Activated gamma-delta T cell (primary cell): Measurements from ENCODE around the gene NTRK3.
"Not testable (repeated sequence)": the region's sequence is repeated elsewhere in the genome, so short reads cannot be mapped to it uniquely, and the experiment has no call there.

Experiments used
- DNase-seq: peaks from one replicate; lab custom pipeline; 2025; lab: John Stamatoyannopoulos, UW

NTRK3 gene

GRCh38 chr15:87877114-87877810 lies 379.3 kb downstream of the NTRK3 start:
- DNase-seq: no peak

DNA sequence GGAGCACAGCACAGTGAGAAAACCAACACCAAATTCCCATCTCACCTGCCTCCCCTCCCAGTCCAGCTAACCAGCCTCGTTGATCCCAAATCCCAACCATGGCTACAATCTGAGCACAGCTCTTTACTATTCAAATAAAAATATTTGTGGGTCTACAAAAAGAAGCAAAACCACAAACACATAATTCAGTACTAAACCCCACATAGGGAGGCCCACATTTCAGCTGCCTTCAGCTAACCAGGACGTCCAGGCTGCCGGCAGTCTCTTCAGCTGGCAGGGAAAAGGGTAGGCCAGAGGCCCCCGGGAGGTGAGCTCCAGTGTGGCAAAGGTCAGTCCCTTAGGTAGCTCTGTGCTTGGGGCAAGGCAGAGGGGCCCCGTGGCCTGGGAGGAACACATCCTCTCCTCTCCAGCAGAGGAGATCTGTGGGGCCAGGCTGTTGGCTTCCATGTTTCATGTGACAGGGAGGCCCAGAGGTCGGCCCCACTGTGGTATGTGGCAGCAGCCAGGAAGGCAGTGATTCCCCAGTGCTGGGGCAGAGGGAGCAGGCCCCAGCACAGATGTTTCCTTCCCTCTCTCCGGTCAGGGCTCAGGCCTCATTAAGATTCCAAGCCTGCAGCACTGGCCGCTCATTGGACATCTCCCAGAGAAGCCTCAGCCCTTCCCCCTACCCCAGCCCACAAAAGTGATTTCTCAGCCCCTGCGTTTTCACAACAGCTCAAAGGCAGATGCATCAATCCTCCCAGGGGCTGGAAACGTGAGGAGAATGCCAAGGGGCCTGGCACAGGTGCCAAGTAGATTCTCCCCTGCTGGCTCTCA lies 381.4 kb downstream of the NTRK3 start:
- no peak for DNase-seq

GRCh38 chr15:87873516-87873915 lies 383.0 kb downstream of the NTRK3 start:
- no peak for DNase-seq

- no peak for DNase-seq
Measured at GRCh38 chr15:87871731-87872320, 384.7 kb downstream of the NTRK3 start.

DNA sequence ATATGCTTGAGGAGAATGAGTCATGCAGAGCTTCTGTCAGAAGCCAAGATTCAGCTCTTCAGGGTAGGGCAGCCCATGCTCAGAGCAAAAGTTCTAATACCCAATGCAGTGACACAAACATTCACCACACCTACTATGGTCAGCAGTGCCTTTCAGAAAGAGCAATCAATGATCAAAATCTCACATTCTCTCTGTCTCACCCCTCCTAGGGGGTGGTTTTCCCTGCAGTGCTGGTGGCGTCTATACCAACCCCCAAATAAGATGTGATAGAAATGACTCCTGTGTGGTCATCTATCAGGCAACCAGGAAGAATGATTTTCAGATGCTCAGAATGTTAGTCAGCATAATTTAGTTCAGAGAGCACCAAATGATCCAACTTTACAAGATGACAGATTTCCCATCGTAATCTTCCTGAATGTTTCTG lies 385.3 kb downstream of the NTRK3 start:
- no peak for DNase-seq

GRCh38 chr15:87866961-87867360 lies 389.6 kb downstream of the NTRK3 start:
- no peak for DNase-seq

- no peak for DNase-seq
Measured at GRCh38 chr15:87863152-87863551, 393.4 kb downstream of the NTRK3 start.

DNA sequence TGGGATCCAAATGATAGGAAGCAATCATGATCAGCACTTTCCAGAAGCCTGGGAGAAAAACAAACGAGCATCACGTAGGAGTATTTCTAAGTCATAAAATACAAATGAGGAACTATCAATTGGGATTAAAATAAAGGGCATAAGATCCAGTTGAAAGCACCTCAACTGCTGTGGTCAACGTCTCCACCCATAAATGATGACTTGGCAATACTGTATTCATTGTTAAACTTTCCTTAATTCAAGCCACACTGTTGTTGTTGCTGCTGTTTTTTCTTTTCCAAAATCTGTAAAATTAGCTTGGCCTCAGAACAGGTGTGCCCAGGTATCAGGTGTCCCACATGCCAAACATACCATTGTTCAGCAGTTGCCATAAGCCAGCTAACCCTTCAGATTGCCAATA lies 395.8 kb downstream of the NTRK3 start:
- no peak for DNase-seq

GRCh38 chr15:87858651-87859050 lies 397.9 kb downstream of the NTRK3 start:
- no peak for DNase-seq

DNA sequence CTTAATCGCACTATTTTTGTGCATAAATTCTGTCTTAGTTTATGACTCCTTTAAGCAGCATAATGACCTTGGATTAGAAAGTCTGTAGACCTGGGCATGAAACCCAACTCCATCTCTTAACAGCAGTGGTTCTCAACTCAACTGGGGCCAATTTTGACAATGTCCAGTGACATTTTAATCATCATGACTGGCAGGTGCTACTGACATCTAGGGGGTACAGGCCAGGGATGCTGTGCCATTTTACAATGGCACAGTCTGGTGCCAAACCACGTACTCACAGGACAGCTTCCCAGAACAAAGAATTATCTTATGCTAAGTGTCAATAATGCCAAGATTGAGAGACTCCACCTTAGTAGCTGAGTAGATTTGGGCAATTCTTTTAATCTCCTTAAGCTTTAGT lies 405.0 kb downstream of the NTRK3 start:
- no peak for DNase-seq

- no peak for DNase-seq
Measured at GRCh38 chr15:87850916-87851315, 405.6 kb downstream of the NTRK3 start.

DNA sequence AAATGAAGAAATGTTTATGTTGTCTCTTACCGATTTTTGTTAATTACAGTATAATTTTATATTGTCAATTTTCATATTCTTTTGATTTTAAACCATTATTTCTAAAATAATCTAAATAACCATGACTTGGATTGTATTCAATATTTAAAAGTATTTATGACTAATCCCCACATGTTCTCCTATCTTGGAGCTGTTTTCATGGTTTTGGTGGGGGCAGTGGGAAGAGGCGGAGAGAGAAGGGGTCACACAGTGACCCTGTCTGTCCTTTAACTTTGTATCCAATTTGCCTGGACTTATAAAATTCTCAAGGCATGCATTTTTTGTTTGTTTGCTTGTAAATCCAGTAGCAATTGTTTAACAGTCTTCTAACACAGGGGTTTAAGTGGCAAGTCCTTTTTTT lies 407.4 kb downstream of the NTRK3 start:
- DNase-seq: no peak

GRCh38 chr15:87848012-87848411 lies 408.5 kb downstream of the NTRK3 start:
- DNase-seq: no peak

DNA sequence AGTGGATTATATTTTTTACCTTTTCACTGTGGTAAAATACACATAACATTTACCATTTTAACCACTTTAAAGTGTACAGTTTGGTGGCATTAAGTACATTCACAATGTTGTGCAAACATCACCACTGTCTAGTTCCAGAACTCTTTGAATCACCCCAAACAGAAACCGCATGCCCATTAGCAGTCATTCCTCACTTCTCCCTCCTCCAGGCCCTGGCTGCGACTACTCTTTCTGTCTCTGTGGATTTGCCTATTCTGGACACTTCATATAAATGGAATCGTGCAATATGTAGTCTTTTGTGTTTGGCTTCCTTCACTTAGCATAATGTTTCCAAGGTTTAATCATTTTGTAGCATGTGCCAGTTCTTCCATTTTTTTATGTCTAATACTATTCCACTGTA lies 409.8 kb downstream of the NTRK3 start:
- DNase-seq: no peak

DNA sequence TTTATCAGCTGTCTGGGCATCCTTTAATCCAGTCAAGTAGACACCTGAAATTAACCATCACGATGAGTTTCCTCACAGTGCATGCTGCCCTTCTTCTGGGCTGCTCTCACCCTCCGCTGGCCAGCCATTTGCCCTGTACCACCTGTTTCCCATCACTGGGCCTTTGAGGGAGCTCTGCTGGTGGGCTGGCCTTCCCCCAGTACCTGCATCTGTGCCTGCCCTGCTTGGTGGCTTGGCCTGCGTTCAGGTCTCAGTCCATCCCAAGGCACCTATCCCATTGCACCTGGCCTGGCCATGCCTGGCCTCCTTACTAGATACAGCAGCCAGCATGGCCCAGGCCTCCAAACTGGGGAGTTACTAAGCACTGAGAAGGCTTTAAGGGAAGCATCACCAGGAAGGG lies 413.2 kb downstream of the NTRK3 start:
- no peak for DNase-seq

- no peak for DNase-seq
Measured at GRCh38 chr15:87841426-87841998, 415.0 kb downstream of the NTRK3 start.

DNA sequence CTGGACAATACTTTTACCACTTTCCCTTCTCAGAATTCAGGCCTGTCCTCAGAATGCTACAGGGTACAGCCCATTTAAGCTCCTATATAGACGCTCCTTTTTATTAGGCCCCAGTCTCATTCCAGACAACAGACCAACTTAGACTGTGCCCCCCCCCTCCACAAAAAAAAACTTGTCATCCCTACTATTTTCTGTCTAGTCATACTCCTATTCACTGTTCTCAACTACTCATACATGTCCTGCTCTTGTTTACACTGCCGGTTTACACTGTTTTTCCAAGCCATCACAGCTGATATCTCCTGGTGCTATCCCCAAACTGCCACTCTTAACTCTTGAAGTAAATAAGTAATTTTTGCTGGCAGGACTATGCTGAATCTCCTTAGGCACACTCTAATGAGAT lies 420.7 kb downstream of the NTRK3 start:
- not testable (repeated sequence) for DNase-seq

DNA sequence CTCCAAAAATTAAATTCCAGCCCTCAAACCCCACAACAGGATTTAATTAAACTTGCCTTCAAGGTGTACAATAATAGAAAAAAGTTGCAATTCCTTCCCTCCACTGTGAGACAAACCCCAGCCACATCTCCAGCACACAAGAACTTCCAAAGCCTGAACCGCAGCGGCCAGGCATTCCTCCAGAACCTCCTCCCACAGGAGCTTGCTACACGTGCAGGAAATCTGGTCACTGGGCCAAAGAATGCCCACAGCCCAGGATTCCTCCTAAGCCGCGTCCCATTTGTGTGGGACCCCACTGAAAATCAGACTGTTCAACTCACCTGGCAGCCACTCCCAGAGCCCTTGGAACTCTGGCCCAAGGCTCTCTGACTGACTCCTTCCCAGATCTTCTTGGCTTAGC lies 423.2 kb downstream of the NTRK3 start:
- DNase-seq: not testable (repeated sequence)

GRCh38 chr15:87829332-87830050 lies 427.0 kb downstream of the NTRK3 start:
- DNase-seq: no peak

- no peak for DNase-seq
Measured at GRCh38 chr15:87828608-87829007, 427.9 kb downstream of the NTRK3 start.

DNA sequence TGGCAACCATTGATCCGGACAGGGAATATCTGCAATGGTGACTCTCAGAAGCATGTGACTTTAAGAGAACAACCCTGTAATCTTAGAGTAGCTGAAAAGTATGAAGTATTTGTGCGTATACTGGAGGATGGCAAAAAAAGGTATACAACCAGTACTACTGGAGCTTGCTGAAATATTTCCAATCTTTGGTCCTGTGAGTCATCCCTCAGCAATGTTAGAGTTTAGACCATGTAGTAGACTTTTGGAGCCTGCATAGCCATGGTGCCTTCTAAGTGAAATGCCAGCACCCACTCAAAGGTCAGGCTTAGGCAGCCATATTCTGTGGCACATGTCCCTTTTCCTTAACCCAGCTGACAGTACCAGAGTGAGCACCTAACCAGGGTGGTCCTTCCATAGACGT lies 429.4 kb downstream of the NTRK3 start:
- DNase-seq: no peak

DNA sequence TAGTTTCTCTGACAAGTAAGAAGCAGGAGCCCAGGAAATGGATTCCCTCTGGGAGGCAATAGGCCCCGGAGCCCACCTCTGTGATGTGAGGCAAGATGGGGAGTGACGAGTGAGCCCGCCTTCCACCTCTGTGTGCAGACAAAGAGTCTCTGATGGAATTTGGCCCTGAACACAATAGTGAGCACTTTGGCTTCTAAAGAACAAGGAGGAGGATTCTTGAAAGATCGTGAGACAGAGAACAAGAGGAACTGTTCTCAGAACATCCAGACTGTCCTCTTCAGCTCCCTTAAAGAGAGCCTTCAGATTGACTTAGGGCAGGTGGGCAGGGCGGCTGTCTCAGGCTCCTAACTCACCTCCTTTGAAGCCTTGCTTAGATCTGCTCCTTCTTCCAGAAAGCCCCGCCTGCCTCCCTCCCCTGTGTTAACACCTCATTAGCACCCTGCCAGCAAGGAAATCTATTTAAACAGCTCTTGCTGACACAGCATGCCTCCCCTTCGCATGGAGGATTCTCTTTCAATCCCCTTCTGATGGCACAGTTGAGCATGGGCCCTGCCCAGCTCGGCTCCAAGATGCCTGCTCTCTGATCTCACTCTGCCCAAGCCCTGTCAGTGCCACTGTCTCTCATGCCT lies 430.3 kb downstream of the NTRK3 start:
- no peak for DNase-seq
